A549 (cell line): Measurements from ENCODE around the gene RELN.

ENCODE experiments used
- CHD4 ChIP-seq: fragments of 200-600 bp; sonication (generic); IDR thresholded peaks from 2 replicates; pipeline ENCODE4 v1.6.1; 2016; ENCODE audit warnings: antibody characterized with exemption, mild to moderate bottlenecking, borderline replicate concordance
- CTCF ChIP-seq: fragments of >200 bp; sonication (Bioruptor Twin); formaldehyde crosslinking; IDR thresholded peaks from 3 replicates; pipeline ENCODE4 v1.5.1; 2016
- E2F6 ChIP-seq: IDR thresholded peaks from 2 replicates; pipeline ENCODE4 v1.6.1; 2012; ENCODE audit warnings: low read depth, borderline replicate concordance
- EP300 ChIP-seq, 2 experiments: fragments of >200 bp; sonication (Bioruptor Twin); formaldehyde crosslinking; IDR thresholded peaks; 2 replicates in 1 of 2; 3 replicates in 1 of 2; pipeline ENCODE4 v1.6.1; 2016 to 2017
- FOXS1 ChIP-seq: fragments of 250-450 bp; sonication (Bioruptor Pico); IDR thresholded peaks from 2 replicates; pipeline ENCODE4 v1.5.0; 2020; ENCODE audit warnings: mild to moderate bottlenecking, moderate library complexity
- JUNB ChIP-seq: fragments of >200 bp; sonication (Bioruptor Twin); formaldehyde crosslinking; IDR thresholded peaks from 2 replicates; pipeline ENCODE4 v1.6.1; 2016
- MYC ChIP-seq: IDR thresholded peaks from 2 replicates; pipeline ENCODE4 v1.6.1; 2012; ENCODE audit warnings: mild to moderate bottlenecking, inconsistent platforms, low read length, improper control_type of control experiment, borderline replicate concordance
- NFE2L2 ChIP-seq: fragments of 150-350 bp; conservative IDR thresholded peaks from 2 replicates; pipeline ENCODE4 v1.6.1; 2014; ENCODE audit warnings: low read length
- POLR2A ChIP-seq: IDR thresholded peaks from 2 replicates; pipeline ENCODE4 v1.6.1; 2012; ENCODE audit warnings: mild to moderate bottlenecking, low read length
- ZC3H11A ChIP-seq: fragments of 450-650 bp; IDR thresholded peaks from 2 replicates; pipeline ENCODE4 v1.6.1; 2014; ENCODE audit warnings: antibody characterized with exemption, mild to moderate bottlenecking
- ZSCAN20 ChIP-seq: fragments of 250-450 bp; sonication (Bioruptor Pico); IDR thresholded peaks from 2 replicates; pipeline ENCODE4 v1.8.0; 2022; ENCODE audit warnings: mild to moderate bottlenecking, moderate library complexity
- TF ChIP-seq, protein P1 (sequence below): fragments of 250-450 bp; sonication (Bioruptor Pico); IDR thresholded peaks from 2 replicates; pipeline ENCODE4 v1.5.0; 2020; ENCODE audit warnings: low read depth, mild to moderate bottlenecking, moderate library complexity
- TF ChIP-seq, protein P2 (sequence below): fragments of 450-650 bp; IDR thresholded peaks from 2 replicates; pipeline ENCODE4 v1.6.1; 2014; ENCODE audit warnings: antibody characterized with exemption
- TF ChIP-seq, protein P3 (sequence below): fragments of 150-350 bp; IDR thresholded peaks from 2 replicates; pipeline ENCODE4 v1.6.1; 2014; ENCODE audit warnings: low read depth, mild to moderate bottlenecking, low read length

GRCh38 chr7:103702454-103702853 lies 287.0 kb downstream of the RELN start:
- TF ChIP-seq ZC3H11A (no peak), CTCF (no peak), ZSCAN20 (no peak), EP300 (IDR thresholded peaks at IDR 0.05) (no peak), CHD4 (no peak), POLR2A (no peak), JUNB (no peak), MYC (no peak), E2F6 (no peak), FOXS1 (CRISPR knock-in tag) (no peak), NFE2L2 (no peak)
- TF ChIP-seq, protein P1, sequence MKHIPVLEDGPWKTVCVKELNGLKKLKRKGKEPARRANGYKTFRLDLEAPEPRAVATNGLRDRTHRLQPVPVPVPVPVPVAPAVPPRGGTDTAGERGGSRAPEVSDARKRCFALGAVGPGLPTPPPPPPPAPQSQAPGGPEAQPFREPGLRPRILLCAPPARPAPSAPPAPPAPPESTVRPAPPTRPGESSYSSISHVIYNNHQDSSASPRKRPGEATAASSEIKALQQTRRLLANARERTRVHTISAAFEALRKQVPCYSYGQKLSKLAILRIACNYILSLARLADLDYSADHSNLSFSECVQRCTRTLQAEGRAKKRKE (CRISPR knock-in tag): no peak
- TF ChIP-seq, protein P2, sequence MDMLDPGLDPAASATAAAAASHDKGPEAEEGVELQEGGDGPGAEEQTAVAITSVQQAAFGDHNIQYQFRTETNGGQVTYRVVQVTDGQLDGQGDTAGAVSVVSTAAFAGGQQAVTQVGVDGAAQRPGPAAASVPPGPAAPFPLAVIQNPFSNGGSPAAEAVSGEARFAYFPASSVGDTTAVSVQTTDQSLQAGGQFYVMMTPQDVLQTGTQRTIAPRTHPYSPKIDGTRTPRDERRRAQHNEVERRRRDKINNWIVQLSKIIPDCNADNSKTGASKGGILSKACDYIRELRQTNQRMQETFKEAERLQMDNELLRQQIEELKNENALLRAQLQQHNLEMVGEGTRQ: no peak
- TF ChIP-seq, protein P3, sequence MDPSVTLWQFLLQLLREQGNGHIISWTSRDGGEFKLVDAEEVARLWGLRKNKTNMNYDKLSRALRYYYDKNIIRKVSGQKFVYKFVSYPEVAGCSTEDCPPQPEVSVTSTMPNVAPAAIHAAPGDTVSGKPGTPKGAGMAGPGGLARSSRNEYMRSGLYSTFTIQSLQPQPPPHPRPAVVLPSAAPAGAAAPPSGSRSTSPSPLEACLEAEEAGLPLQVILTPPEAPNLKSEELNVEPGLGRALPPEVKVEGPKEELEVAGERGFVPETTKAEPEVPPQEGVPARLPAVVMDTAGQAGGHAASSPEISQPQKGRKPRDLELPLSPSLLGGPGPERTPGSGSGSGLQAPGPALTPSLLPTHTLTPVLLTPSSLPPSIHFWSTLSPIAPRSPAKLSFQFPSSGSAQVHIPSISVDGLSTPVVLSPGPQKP: no peak
